T47D (cell line): ENCODE results near the gene ELAPOR2.
"Not testable (repeated sequence)": the region's sequence is repeated elsewhere in the genome, so short reads cannot be mapped to it uniquely, and the experiment has no call there.

Experiments
- DNase-seq, 2 experiments: peaks; one replicate each; pipeline versions ENCODE4 v3.0.0 to v3.0.0-alpha.2; 2011 to 2012; ENCODE audit warnings: low read depth in 1 of 2, low spot score in 1 of 2
- JUND ChIP-seq: IDR thresholded peaks from 2 replicates; pipeline ENCODE4 v1.6.1; 2012; ENCODE audit warnings: low read depth
- in situ Hi-C: cut with HindIII; loops from 2 replicates; pipeline ENCODE4 v1.10.0; 2016; ENCODE audit warnings: low sequenced_read_pairs, low pct_unique_long_range_greater_than_20kb

ELAPOR2 gene

DNA sequence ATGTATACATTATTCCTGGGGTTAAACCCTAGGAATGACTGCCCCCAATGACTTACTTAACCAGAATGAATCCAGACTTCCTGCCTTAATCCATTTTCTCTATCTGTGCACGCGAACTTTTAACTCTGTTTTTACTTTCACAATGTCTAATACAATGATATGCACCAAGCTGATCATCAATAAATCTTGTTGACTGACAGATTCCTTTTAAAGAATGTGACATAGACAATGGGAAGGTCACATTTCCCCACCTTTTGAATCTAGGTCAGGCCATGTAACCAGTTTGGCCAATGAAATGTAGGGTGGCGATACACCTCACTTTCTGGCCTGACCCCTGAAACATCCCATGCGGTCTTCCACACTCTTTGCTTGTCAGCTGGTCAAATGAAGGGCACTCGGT is 23.2 kb upstream of the ELAPOR2 start:
- no peak for TF ChIP-seq JUND
- in situ Hi-C loops: no loop called here

DNA sequence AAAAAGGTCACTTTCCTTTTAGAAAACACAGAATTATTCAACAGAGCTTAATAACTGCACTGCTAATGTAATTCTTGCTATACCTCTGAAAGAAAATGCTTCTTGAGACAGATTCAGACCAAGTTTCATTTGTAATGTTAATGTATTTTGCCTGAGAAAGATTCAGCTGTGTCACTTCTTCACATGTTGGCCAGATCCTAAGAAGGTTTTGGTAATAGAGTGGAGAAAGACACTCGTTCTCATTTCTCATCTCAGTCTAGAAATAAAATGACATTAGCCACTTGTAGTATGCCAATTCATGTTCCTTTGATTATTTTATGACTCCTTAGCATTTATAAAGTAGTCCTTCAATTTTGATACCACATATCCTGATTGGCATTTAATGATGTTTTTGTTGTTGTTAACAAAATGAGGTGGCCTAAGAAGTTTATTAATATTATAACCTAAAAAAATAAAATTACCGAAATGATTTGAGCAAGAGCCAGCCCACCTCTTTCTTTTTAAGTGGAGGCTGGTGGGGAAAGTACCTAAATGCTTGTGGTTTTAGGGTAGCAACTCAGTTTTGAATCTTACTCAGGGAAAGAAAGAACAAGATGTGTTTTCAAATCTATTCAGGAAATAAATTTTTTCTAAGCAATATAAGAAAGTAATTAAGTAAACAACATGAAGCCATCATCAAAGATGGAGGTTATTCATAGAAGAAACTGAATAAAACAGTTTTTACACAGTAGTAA is 16.4 kb upstream of the ELAPOR2 start:
- TF ChIP-seq JUND: no peak
- DNase-seq: no peak
- in situ Hi-C loops: no loop called here

More for the DNA sequence above, 23.2 kb upstream of the ELAPOR2 start:
- no peak for DNase-seq

DNA sequence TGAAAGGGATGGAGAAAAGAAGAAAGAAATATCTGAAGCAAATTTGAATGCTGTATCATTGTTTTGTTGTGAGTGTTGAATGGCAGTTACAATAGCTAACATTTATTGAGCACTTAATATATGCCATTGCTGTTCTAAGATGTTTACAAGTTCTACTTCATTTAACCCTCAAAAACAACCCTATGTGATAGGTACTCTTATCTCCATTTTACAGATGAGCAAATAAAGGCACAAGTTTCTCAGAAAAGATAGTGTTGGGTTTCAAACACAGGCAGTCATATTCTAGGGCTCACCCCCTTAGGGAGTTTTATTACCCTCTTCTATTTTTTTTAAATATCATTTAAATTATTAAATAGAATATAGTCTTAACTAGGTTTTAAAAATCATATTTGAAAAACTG is 8.3 kb upstream of the ELAPOR2 start:
- no peak for DNase-seq
- in situ Hi-C loops: no loop called here
- TF ChIP-seq JUND: no peak

DNA sequence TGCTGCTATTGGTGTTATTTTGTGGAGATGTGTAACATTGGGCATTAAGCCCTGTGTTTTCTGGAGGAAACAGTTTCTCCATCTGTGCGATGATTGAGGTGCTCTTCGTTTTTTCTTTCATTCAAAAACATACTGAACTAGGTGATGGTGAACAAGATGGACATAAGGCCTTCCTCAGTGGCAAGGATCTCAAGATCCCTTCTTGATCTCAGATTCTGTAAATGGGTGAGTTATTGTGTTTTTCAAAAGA is 759 bp upstream of the ELAPOR2 start:
- in situ Hi-C loops: no loop called here

DNA sequence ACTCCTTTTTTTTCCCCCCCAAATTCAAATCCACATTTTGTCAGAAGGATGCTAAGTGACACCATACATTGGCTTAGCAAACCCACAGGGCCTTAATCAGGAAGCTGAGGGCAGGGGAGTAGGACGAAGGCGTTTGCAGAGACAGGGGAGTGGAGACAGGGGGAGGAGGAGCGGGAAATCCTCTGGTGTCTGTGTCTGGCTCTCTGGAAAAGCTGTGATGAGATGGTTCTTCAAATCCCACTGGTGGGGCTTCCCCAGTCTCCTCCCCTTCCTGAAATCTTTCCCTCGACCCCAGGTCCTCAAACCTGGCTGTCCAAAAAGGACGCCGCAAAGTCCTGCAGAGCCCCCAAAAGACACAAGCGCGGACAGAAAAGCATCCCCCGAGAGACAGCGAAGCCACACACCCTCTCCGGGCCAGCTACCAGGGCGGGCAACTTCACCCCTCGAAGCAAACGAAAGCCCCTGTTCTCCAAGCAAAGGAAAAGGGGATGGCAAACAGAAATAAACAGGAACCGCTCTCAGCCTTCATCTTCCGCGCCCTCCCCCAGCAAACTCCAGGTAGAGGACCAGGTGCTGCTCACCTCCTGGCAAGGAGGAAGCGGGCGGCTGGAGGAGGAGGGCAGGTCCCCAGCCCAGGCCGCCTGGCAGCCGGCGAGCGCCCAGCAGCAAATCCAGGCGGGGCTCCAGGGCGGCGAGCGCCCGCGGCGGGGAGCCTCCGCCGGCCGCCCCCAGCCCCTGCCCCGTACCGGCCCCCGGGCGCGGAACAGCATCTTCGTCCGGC is 520 bp downstream of the ELAPOR2 start:
- DNase-seq: peak; percentile 38 to 43
- in situ Hi-C loops: no loop called here
- no peak for TF ChIP-seq JUND

More for the DNA sequence above, 759 bp upstream of the ELAPOR2 start:
- TF ChIP-seq JUND: no peak
- DNase-seq: no peak

DNA sequence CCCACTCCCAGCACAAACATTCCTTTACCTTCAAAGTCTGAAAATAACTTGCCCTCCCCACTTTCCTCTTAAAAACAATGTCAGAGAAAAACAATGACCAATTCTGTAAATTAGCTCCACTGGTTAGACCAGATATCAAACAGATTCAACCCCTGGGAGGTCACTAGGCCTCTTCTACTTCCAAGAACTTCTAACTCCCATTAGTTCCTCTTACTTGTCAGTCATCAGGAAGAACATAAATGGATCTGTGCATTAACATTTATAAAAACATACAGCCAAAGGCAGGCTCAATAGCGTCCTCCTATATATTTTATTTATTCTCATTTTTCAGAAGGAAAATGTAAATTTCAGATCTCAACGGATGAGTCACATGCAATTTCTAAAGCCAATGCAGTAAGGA is 2.2 kb downstream of the ELAPOR2 start:
- no peak for TF ChIP-seq JUND
- in situ Hi-C loops: no loop called here
- DNase-seq: no peak

DNA sequence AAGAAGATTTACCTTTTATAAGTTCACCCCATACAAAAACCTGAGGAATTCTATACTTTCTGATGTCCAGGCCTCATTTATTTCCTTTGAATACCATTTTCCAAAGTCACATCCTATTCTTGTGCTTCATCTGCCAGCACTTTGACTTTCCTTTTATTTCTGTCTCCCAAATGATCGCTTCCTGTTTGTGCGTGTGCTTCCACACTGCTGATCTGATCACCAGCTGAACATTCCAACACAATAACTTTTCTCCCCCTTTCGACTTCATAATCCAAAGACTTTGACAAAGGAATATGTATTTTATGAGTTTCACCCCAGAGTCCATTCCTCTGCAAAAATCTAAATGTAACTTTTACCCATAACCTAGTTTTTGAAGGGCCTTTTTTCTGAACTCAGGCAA is 3.1 kb downstream of the ELAPOR2 start:
- no peak for DNase-seq
- in situ Hi-C loops: no loop called here
- no peak for TF ChIP-seq JUND

DNA sequence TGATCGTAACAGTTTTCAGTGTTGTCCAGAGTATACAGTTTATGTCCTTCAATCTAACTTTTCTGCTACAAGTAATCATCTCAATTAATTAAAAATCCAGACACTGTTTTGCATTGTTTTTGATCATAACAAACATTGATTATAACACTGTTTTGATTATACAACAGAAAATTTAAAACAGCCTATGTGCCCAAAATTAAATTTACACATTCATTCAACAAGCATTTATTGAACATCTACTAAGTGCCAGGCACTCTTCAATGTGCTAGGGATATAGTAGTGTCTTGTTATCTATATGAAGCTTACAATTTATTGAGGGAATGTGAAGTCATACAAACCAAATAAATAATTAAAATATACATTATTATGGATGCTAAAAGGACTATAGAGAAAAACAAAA is 10.6 kb downstream of the ELAPOR2 start:
- no peak for DNase-seq
- in situ Hi-C loops: no loop called here
- no peak for TF ChIP-seq JUND

DNA sequence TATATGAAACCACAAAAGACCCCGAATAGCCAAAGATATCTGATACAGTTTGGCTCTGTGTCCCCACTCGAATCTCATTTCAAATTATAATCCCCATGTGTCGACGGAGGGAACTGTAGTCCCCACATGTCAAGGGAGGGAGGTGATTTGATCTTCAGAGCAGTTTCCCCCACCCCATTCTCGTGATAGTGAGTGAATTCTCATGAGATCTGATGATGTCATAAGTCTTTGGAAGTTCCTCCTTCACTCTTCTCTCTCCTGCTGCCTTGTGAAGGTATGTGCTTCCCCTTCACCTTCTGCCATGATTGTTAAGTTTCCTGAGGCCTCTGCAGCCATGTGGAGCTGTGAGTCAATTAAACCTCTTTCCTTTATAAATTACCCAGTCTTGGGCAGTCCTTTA is 13.0 kb downstream of the ELAPOR2 start:
- DNase-seq: no peak
- no peak for TF ChIP-seq JUND
- in situ Hi-C loops: no loop called here

DNA sequence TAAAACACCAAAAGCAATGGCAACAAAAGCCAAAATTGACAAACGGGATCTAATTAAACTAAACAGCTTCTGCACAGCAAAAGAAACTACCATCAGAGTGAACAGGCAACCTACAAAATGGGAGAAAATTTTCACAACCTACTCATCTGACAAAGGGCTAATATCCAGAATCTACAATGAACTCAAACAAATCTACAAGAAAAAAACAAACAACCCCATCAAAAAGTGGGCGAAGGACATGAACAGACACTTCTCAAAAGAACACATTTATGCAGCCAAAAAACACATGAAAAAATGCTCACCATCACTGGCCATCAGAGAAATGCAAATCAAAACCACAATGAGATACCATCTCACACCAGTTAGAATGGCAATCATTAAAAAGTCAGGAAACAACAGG is 14.7 kb downstream of the ELAPOR2 start:
- DNase-seq, in situ Hi-C loops: not testable (repeated sequence)

DNA sequence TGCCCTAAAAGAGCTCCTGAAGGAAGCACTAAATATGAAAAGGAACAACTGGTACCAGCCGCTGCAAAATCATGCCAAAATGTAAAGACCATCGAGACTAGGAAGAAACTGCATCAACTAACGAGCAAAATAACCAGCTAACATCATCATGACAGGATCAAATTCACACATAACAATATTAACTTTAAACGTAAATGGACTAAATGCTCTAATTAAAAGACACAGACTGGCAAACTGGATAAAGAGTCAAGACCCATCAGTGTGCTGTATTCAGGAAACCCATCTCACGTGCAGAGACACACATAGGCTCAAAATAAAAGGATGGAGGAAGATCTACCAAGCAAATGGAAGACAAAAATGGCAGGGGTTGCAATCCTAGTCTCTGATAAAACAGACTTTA is 17.9 kb downstream of the ELAPOR2 start:
- DNase-seq, in situ Hi-C loops: not testable (repeated sequence)

DNA sequence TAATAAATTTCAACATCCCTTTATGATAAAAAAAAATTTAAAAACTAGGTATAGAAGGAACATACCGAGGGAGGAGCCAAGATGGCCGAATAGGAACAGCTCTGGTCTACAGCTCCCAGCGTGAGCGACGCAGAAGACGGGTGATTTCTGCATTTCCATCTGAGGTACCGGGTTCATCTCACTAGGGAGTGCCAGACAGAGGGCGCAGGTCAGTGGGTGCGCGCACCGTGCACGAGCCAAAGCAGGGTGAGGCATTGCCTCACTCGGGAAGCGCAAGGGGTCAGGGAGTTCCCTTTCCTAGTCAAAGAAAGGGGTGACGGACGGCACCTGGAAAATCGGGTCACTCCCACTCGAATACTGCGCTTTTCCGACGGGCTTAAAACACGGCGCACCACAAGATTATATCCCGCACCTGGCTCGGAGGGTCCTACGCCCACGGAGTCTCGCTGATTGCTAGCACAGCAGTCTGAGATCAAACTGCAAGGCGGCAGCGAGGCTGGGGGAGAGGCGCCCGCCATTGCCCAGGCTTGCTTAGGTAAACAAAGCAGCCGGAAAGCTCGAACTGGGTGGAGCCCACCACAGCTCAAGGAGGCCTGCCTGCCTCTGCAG is 19.7 kb downstream of the ELAPOR2 start:
- in situ Hi-C loops, DNase-seq: not testable (repeated sequence)

DNA sequence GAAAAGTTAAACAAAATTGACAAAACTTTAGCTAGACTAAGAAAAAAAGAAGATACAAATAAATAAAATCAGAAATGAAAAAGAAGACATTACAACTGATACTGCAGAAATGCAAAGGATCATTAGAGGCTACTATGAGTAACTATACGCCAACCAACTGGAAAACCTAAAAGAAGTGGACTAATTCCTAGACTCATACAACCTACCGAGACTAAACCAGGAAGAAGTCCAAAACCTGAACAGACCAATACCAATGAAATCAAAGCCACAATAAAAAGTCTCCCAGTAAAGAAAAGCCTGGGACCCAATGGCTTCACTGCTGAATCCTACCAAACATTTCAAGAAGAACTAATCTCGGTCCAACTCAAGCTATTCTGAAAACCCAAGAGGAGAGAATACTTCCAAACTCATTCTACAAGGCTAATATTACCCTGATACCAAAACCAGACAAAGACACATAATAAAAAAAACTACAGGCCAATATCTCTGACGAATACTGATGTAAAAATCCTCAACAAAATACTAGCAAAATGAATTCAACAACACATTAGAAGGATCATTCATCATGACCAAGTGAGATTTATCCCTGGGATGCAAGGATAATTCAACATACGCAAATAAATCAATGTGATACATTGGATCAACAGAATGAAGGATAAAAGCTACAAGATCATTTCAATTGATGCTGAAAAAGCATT is 20.3 kb downstream of the ELAPOR2 start:
- DNase-seq: no peak
- in situ Hi-C loops: no loop called here
- no peak for TF ChIP-seq JUND
